DND-41 (cell line): ENCODE results near the gene SYT5.
A peak's percentile ranks its signal among the peaks of the same experiment; 100 is the strongest.
"Not testable (repeated sequence)": the region's sequence is repeated elsewhere in the genome, so short reads cannot be mapped to it uniquely, and the experiment has no call there.

Experiments used
- ATAC-seq: fragments of 200-7000 bp; cut with Tn5 transposase; 3 replicates; pipeline ENCODE4 v1.9.1; 2021; ENCODE audit warnings: low read depth; ENCODE audit not compliant: insufficient read depth
- DNase-seq: peaks from one replicate; pipeline ENCODE4 v3.0.0-alpha.2; 2020
- H2AFZ ChIP-seq: 2 replicates; pipeline ENCODE4 v1.6.0; 2012; ENCODE audit warnings: low read depth, low read length
- H3K27ac ChIP-seq: 2 replicates; pipeline ENCODE4 v1.5.1; 2012; ENCODE audit warnings: low read length, inconsistent platforms
- H3K27me3 ChIP-seq: fragments of 200-600 bp; sonication (generic); 2 replicates; pipeline ENCODE4 v1.6.0; 2012; ENCODE audit warnings: low read length, mild to moderate bottlenecking, inconsistent platforms; ENCODE audit not compliant: insufficient read depth, poor library complexity
- H3K36me3 ChIP-seq: 2 replicates; pipeline ENCODE4 v1.5.1; 2012; ENCODE audit warnings: low read length, inconsistent platforms; ENCODE audit not compliant: insufficient read depth
- H3K4me1 ChIP-seq: 2 replicates; pipeline ENCODE4 v1.5.1; 2012; ENCODE audit warnings: mild to moderate bottlenecking, low read length; ENCODE audit not compliant: insufficient read depth
- H3K4me2 ChIP-seq: 2 replicates; pipeline ENCODE4 v1.6.0; 2012; ENCODE audit warnings: mild to moderate bottlenecking, moderate library complexity, low read length, inconsistent platforms; ENCODE audit not compliant: insufficient read depth
- H3K4me3 ChIP-seq, 2 experiments: fragments of 200-600 bp in 1 of 2; shearing (Covaris generic) in 1 of 2; 2 replicates each; pipeline ENCODE4 v1.5.1; 2012 to 2016; ENCODE audit warnings: inconsistent platforms in 2 of 2, low read length in 2 of 2, mild to moderate bottlenecking in 2 of 2, low read depth in 1 of 2, moderate library complexity in 1 of 2
- H3K79me2 ChIP-seq: 2 replicates; pipeline ENCODE4 v1.6.0; 2012; ENCODE audit warnings: low read length, inconsistent platforms; ENCODE audit not compliant: insufficient read depth
- H3K9ac ChIP-seq: 2 replicates; pipeline ENCODE4 v1.6.0; 2012; ENCODE audit warnings: low read depth, mild to moderate bottlenecking, inconsistent platforms, low read length, moderate library complexity
- H3K9me3 ChIP-seq: 2 replicates; pipeline ENCODE4 v1.5.1; 2012; ENCODE audit warnings: low read length, moderate library complexity, mild to moderate bottlenecking, inconsistent platforms; ENCODE audit not compliant: insufficient read depth, severe bottlenecking
- H4K20me1 ChIP-seq: 2 replicates; pipeline ENCODE4 v1.6.0; 2012; ENCODE audit warnings: low read length; ENCODE audit not compliant: insufficient read depth
- CTCF ChIP-seq: IDR thresholded peaks from 2 replicates; pipeline ENCODE4 v1.5.1; 2012; ENCODE audit warnings: borderline replicate concordance, low read length, moderate library complexity, mild to moderate bottlenecking; ENCODE audit not compliant: poor library complexity, severe bottlenecking; ENCODE audit errors: extremely low read depth
- EZH2 ChIP-seq: IDR thresholded peaks from 3 replicates; pipeline ENCODE4 v1.6.1; 2012; ENCODE audit warnings: borderline replicate concordance, low read depth, mild to moderate bottlenecking, moderate library complexity, low read length, inconsistent platforms; ENCODE audit not compliant: severe bottlenecking

SYT5 gene

GRCh38 chr19:55156202-55157063 is 23.7 kb downstream of the SYT5 start:
- TF ChIP-seq EZH2 (no peak), CTCF (no peak)
- ATAC-seq (no peak), DNase-seq (peak; percentile 29)
- H3K4me1 ChIP-seq: peaks cover 12% of the 10 kb centered on the region; the same call in 1 of the 2 replicates
- H4K20me1 ChIP-seq: no peaks in the 10 kb centered on the region
- no peaks in the 10 kb centered on the region for H3K9me3 ChIP-seq
- H3K4me3 ChIP-seq: no peak overlapping the region
- H3K27me3 ChIP-seq: no peaks in the 10 kb centered on the region
- no peaks in the 10 kb centered on the region for H3K79me2 ChIP-seq
- no peaks in the 10 kb centered on the region for H3K36me3 ChIP-seq
- no peak overlapping the region for H2AFZ ChIP-seq
- no peak overlapping the region for H3K9ac ChIP-seq
- no peak overlapping the region for H3K4me2 ChIP-seq
- H3K27ac ChIP-seq: no peak overlapping the region

- H3K9ac ChIP-seq, H3K4me2 ChIP-seq, H2AFZ ChIP-seq, H3K4me3 ChIP-seq, H3K36me3 ChIP-seq, H3K27me3 ChIP-seq, ATAC-seq, DNase-seq, H3K79me2 ChIP-seq, H3K9me3 ChIP-seq, H4K20me1 ChIP-seq, H3K27ac ChIP-seq: not testable (repeated sequence)
- peaks cover 12% of the 10 kb centered on the region; the same call in 1 of the 2 replicates for H3K4me1 ChIP-seq
Observed at GRCh38 chr19:55155784-55156183, 24.3 kb downstream of the SYT5 start.

GRCh38 chr19:55153652-55154264 is 26.3 kb downstream of the SYT5 start:
- H2AFZ ChIP-seq: no peak overlapping the region
- H3K4me2 ChIP-seq: no peak overlapping the region
- H3K4me3 ChIP-seq: no peak overlapping the region
- H3K36me3 ChIP-seq: no peaks in the 10 kb centered on the region
- no peak for TF ChIP-seq EZH2
- no peak for TF ChIP-seq CTCF
- H3K9ac ChIP-seq: no peak overlapping the region
- ATAC-seq: peak; percentile 77
- no peaks in the 10 kb centered on the region for H4K20me1 ChIP-seq
- peaks cover 12% of the 10 kb centered on the region; the same call in 1 of the 2 replicates for H3K4me1 ChIP-seq
- peak; percentile 15 for DNase-seq
- no peaks in the 10 kb centered on the region for H3K79me2 ChIP-seq
- no peaks in the 10 kb centered on the region for H3K9me3 ChIP-seq
- H3K27ac ChIP-seq: no peak overlapping the region
- H3K27me3 ChIP-seq: no peaks in the 10 kb centered on the region

- H3K4me3 ChIP-seq: no peak overlapping the region
- no peak for TF ChIP-seq CTCF
- no peak overlapping the region for H2AFZ ChIP-seq
- no peaks in the 10 kb centered on the region for H3K36me3 ChIP-seq
- H4K20me1 ChIP-seq: no peaks in the 10 kb centered on the region
- H3K4me1 ChIP-seq: peaks cover 12% of the 10 kb centered on the region; the same call in 1 of the 2 replicates
- ATAC-seq (peak; percentile 37; the same call in 2 of the 3 replicates), DNase-seq (peak; percentile 44)
- H3K4me2 ChIP-seq: no peak overlapping the region
- H3K27ac ChIP-seq: peak overlapping the region; percentile 47
- H3K27me3 ChIP-seq: peaks cover under 1% of the 10 kb centered on the region
- no peaks in the 10 kb centered on the region for H3K79me2 ChIP-seq
- no peak overlapping the region for H3K9ac ChIP-seq
- no peaks in the 10 kb centered on the region for H3K9me3 ChIP-seq
Observed at GRCh38 chr19:55152017-55152416, 28.1 kb downstream of the SYT5 start.
